Hepatocyte (in vitro differentiated cells): ENCODE data around the gene KCNS3.

Source experiments
- EZH2 ChIP-seq: fragments of 200-600 bp; sonication (generic); IDR thresholded peaks from 2 replicates; pipeline ENCODE4 v1.6.1; 2016; ENCODE audit warnings: antibody characterized with exemption, mild to moderate bottlenecking, borderline replicate concordance
- TF ChIP-seq, protein P1 (sequence below): fragments of 200-600 bp; sonication (generic); IDR thresholded peaks from 2 replicates; pipeline ENCODE4 v1.5.1; 2016; ENCODE audit warnings: antibody characterized with exemption, mild to moderate bottlenecking; ENCODE audit not compliant: poor library complexity

DNA sequence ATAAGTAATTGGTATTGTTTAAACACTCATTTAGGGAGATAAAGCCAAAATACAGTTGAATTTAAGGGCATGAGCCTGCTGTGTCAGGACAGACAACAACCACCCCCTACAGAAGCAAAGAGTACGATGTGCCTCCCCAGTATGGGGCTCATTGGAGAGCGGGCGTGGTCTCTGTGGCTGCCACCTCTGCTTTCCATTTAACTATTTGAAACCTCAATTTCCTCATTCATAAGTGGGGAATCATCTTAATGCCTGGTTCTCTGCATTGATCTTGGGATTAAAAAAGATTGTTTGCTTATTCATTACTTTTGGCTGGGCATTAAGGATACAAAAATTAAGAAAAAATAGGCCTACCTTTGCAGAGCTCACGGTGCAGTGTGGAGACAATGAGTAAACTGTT is 21.4 kb downstream of the KCNS3 start:
- TF ChIP-seq, protein P1, sequence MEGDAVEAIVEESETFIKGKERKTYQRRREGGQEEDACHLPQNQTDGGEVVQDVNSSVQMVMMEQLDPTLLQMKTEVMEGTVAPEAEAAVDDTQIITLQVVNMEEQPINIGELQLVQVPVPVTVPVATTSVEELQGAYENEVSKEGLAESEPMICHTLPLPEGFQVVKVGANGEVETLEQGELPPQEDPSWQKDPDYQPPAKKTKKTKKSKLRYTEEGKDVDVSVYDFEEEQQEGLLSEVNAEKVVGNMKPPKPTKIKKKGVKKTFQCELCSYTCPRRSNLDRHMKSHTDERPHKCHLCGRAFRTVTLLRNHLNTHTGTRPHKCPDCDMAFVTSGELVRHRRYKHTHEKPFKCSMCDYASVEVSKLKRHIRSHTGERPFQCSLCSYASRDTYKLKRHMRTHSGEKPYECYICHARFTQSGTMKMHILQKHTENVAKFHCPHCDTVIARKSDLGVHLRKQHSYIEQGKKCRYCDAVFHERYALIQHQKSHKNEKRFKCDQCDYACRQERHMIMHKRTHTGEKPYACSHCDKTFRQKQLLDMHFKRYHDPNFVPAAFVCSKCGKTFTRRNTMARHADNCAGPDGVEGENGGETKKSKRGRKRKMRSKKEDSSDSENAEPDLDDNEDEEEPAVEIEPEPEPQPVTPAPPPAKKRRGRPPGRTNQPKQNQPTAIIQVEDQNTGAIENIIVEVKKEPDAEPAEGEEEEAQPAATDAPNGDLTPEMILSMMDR, result no peak
- no peak for TF ChIP-seq EZH2
